Endometrial microvascular endothelial cells (primary cell): ENCODE data around the gene CCT7. TPM values are rescaled to one million over a fixed set of nuclear protein-coding genes. Genes with fewer than 3 reads are reported as not detected.
"Not testable (repeated sequence)": the region's sequence is repeated elsewhere in the genome, so short reads cannot be mapped to it uniquely, and the experiment has no call there.

ENCODE experiments used
- in situ Hi-C: cut with HindIII; loops from 2 replicates; pipeline ENCODE4 v1.10.0; 2017; ENCODE audit warnings: low sequenced_read_pairs, low pct_unique_long_range_greater_than_20kb; ENCODE audit errors: inconsistent ontology term
- total RNA-seq: library from RNA; depleted of rRNA; stranded (reverse); fragments of >200 nt; gene quantifications from one replicate; pipeline ENCODE4 v1.2.3, GENCODE V29; 2015; ENCODE audit errors: inconsistent ontology term

Gene CCT7
- 575 TPM for total RNA-seq

DNA sequence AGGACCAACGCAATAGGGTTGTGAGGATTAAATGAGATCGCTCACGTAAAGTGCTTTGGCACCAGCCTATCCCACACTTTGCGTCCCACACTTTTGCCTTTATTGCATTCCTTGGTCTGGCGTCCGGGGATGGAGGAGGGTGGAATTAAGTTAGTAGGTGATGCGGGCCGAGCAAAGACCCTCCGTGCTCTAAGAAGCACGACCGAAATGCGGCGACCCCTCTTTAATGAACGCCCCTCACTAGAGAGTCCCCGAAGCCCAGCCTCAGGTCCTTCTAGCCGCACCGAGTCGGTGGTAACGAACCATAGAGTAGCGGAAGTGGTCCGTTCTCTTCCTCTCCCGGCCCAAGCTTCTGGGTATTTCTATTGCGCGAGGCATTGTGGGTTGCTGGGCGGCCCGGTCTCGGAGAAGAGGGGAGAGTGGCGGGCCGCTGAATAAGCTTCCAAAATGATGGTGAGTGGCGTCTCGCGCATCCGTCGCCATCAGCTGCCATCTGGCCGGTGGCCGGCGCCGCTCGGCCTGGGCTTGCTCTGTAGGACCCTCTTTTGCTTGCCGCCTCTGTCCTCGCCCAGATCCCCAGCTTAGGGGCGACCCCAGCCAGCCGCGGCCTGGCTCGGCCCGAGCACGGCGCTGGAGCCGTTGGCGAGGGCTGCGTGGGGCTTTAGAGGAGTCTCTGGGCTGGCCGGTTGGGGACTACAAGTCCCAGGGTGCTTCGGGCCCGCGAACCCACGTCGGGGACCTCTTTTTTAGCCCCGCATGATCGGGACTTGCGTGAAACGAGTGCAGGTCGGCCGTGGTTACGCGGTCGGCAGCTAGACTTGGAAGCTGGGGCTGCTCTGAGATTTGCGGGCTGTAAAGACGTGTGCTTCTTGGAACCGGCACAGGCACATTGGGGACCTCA is at the start of gene CCT7:
Gene CCT7, plus strand, starts transcription at position 377 of the 901 bp plus-strand sequence. Its CDS starts 71 bp downstream, at position 448.
- in situ Hi-C loops: no loop called here

GRCh38 chr2:73185965-73186364 is 48.1 kb upstream of the CCT7 start:
- in situ Hi-C loops: loop anchor here (25.0 kb wide), 1 partner anchor 299 kb away; the partner anchor contains the start of gene SPR

GRCh38 chr2:73187549-73187948 is 46.6 kb upstream of the CCT7 start:
- in situ Hi-C loops: loop anchor here (25.0 kb wide), 1 partner anchor 300 kb away; the partner anchor contains the start of gene SPR

GRCh38 chr2:73197579-73197978 is 36.5 kb upstream of the CCT7 start:
- in situ Hi-C loops: loop anchor here (25.0 kb wide), 1 partner anchor 310 kb away; the partner anchor contains the start of gene SPR

DNA sequence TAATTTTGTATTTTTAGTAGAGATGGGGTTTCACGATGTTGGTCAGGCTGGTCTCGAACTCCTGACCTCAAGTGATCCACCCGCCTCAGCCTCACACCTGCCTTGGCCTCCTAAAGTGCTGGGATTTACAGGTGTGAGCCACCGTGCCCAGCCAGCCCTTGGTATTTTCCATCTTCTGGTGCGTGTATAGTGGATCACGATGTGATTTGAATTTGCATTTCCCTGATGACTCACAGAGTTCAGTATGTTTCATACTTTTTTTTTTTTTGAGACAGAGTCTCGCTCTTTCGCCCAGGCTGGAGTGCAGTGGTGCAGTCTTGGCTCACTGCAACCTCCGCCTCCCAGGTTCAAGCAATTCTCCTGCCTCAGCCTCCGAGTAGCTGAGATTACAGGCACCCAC is 33.8 kb upstream of the CCT7 start:
- in situ Hi-C loops: not testable (repeated sequence)

GRCh38 chr2:73202156-73203054 is 31.7 kb upstream of the CCT7 start, which contains the start of gene NOTO:
TSS of gene NOTO (plus strand) at chr2:73202574. CDS start at chr2:73202667, 93 bp downstream.
- in situ Hi-C loops: no loop called here

DNA sequence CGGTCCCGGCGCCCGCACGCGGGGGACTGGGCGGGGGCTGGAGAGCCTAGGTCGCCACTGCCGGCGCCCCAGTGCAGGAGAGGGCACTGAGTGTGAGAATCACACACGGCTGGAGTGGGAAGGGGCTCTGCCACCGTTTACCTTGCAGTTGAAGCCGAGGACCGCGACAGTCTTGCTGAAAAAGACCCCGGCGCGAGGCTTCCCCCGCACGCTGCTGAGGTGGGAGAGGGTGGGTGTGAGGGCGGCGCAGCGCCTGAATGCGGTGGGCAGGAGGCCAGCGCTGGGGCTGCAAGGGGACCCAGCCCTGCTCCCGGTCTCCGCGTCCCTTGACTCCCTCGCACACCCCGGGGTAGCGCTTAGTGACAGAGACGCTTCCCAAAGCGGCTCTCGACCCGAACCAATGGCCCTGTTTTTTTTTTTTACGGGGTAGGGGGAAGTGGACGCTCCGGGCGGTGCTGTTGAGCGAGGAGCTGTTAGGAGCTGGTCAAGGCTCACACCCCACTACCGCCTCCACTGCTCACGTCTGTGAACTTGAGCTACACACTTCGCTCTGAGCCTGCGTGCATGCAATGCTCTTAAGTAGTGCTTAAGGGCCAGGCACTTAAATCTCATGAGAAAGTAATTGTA is 30.9 kb upstream of the CCT7 start:
- in situ Hi-C loops: no loop called here

DNA sequence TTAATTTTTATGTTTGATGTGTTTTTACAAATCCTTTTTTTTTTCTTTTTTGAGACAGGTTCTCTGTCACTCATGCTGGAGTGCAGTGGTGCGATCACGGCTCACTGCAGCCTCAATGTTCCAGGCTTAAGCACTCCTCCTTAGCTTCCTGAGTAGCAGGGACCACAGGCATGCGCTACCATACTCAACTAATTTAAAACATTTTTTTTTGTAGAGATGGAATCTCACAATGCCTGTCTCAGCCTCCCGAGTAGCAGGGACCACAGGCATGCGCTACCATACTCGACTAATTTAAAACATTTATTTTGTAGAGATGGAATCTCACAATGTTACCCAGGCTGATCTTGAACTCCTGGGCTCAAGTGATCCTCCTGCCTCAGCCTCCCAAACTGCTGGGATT is 28.5 kb upstream of the CCT7 start:
- in situ Hi-C loops: no loop called here

GRCh38 chr2:73208258-73208657 is 25.9 kb upstream of the CCT7 start:
- in situ Hi-C loops: no loop called here

DNA sequence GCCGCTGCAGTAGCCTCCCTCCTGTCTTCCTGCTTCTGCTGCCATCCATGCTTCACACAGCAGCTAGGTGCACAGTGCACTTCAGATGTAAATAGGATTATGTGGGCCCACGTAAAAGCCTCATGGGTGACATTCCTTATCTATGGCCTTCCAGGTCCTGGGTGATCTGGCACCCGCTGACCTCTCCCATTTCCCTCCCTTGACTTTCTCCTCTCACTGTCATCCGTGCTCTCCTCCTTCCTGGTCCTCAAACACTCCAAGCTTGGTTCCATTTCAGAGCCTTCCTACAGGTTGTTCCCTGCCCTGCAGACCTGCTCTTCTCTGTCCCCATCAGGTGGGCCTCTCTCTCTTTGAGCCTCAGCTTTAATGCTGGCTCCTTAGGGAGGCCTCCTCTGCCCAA is 24.1 kb upstream of the CCT7 start:
- in situ Hi-C loops: no loop called here

- in situ Hi-C loops: no loop called here
These were observed 23.4 kb upstream of the CCT7 start for GRCh38 chr2:73210696-73211095.

DNA sequence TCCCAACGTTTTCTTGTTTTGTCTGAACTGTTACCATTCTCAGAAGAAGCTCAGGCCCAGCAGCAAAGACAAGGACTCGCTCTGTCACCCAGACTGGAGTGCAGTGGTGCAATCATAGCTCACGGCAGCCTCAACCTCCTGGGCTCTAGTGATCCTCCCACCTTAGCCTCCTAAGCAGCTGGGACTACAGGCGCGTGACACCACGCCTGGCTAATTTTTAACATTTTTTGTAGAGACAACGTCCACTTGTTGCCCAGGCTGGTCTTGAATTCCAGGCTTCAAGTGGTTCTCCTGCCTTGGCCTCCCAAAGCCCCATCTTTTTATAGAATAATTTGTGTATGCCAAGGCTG is 22.0 kb upstream of the CCT7 start:
- in situ Hi-C loops: no loop called here

- in situ Hi-C loops: no loop called here
These were observed 21.5 kb upstream of the CCT7 start for GRCh38 chr2:73212448-73213176.

DNA sequence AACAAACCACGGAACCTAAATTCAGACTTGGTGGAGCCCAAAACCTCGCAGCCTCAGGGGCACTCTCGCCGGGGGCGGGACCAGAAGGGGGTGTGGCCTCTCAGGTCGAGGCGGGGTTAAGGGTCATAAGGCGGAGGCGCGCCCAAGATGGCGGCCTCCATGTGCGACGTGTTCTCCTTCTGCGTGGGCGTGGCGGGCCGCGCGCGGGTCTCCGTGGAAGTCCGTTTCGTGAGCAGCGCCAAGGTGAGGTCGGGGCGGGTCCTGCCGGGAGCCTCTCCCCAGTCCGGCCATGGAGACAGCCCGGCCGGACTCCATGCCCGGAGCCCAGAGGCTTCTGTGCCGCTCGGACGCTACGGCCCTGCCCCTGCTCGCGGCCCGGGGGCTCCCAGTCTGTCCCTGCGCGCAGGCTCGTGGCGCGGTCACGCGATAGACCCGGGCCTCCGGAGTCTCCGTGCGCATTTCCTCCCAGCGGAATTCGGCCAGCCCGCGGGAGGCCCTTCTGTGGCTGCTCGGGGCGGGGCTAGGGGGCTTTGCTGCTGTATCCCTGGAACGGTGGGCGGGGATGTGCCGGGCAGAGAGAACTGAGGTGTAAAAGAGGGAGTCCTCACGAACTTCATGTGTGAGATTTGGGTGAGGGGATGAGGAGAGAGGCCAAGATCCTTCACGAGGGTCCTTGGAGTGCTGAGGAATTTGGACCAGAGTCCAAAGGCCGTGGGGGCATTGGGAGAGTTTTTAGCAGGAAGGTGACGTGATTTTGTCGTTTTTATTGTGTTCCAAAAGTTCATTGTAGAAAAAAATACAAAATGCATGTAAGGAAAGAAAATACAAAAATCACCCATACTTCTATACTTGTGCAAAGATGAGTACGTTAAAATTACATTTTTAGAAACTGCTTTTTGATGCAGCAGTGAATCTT is 19.7 kb upstream of the CCT7 start, which contains the start of gene SMYD5:
Gene SMYD5, plus strand, starts transcription at position 126 of the 916 bp plus-strand sequence. Its CDS starts 22 bp downstream, at position 148.
- in situ Hi-C loops: no loop called here

DNA sequence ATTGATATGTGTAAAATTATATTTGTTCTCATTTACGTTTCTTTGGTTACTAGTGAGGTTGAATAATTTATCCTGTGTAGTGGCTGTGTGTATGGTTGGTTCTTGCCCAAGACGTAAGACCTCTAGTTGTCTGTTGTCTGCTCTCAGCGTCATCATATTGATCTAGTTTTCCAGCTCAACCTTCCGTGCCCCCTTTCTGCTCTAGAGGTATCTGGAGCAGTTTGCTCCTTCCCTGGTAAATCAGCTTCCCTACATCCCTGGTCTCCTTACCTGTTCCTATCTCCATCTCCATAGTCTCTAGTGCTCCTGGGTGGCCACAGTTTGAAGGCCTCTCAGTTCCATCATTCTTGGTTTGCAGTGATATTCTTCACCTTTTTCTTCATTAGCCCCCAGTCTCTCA is 18.9 kb upstream of the CCT7 start:
- in situ Hi-C loops: no loop called here

GRCh38 chr2:73217160-73217559 is 16.9 kb upstream of the CCT7 start:
- in situ Hi-C loops: no loop called here

- in situ Hi-C loops: no loop called here
These were observed 16.3 kb upstream of the CCT7 start for GRCh38 chr2:73217826-73218225.
